IPS DF 6.9 (cell line): ENCODE measurements around the gene FES.

Source experiments
- DNase-seq: peaks from one replicate; pipeline ENCODE4 v3.0.0-alpha.2; 2013; ENCODE audit warnings: low read depth, low spot score
- H3K27ac ChIP-seq: one replicate; pipeline ENCODE4 v1.5.1; 2013; ENCODE audit warnings: low read length, control low read depth
- H3K27me3 ChIP-seq: 2 replicates; pipeline ENCODE4 v1.6.1; 2013; ENCODE audit warnings: mild to moderate bottlenecking, low read length; ENCODE audit not compliant: control insufficient read depth, insufficient read depth
- H3K36me3 ChIP-seq: 2 replicates; pipeline ENCODE4 v1.6.1; 2013; ENCODE audit warnings: low read length; ENCODE audit not compliant: control insufficient read depth, insufficient read depth
- H3K4me1 ChIP-seq: 2 replicates; pipeline ENCODE4 v1.6.1; 2013; ENCODE audit warnings: low read length; ENCODE audit not compliant: control insufficient read depth, insufficient read depth
- H3K4me3 ChIP-seq: 2 replicates; pipeline ENCODE4 v1.5.1; 2013; ENCODE audit warnings: mild to moderate bottlenecking, low read length
- H3K9me3 ChIP-seq: 2 replicates; pipeline ENCODE4 v1.6.1; 2013; ENCODE audit warnings: low read length, inconsistent platforms; ENCODE audit not compliant: control insufficient read depth, insufficient read depth
- WGBS: extraction: QIAGEN DNeasy Blood & Tissue Kit; methylation state at CpG from one replicate; pipeline ENCODE4 v1.1.7; 2013; ENCODE audit warnings: mixed read lengths, missing lambda C conversion rate; ENCODE audit not compliant: insufficient read length, insufficient coverage; 5-methylcytosine and 5-hydroxymethylcytosine counted together

FES gene

DNA sequence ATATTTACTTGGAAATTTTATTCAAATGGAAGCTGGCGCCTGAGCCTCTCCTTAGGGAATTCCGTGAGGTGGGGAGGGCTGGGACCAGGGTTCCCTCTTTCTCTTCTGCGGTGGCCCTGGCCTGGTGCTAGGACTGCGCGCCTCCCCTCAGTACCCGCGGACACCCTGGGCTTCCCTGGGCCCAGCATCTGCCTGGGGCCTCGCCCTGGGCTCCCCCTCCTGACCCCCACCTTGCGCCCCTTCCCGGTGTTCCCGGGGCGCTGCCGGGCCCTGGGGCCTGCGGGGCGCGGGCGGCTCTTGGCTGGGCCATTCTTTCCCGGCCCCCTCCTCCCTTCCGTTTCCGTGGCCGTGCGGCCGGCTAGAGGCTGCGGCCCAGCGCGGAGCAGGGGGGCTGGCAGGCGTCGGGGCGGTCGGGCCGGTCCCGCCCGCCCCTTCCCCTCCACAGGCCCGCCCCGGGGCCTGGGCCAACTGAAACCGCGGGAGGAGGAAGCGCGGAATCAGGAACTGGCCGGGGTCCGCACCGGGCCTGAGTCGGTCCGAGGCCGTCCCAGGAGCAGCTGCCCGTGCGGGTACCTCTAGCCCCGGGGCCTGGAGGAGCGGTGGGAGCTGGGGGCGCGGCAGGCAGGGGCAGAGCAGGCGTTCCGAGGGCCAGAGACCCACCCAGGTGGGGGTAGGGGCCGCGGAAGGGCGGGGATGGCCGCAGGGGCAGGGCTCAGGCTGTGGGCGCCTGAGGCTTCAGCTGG lies at the start of gene FES:
Gene FES (plus strand): TSS at position 529 of the 743 bp plus-strand sequence. CDS start 542 bp downstream, outside the sequence.
- Histone ChIP-seq H3K9me3 (no peaks in the 10 kb centered on the region), H3K4me1 (peaks cover 2% of the 10 kb centered on the region; the same call in 1 of the 2 replicates), H3K36me3 (peaks cover 16% of the 10 kb centered on the region), H3K4me3 (peak within 1 kb of the TSS; percentile 34; the same call in 1 of the 2 replicates), H3K27me3 (no peaks in the 10 kb centered on the region), H3K27ac (no peak within 1 kb of the TSS)
- DNase-seq: no peak
- no CpG with 5 or more reads among the region's 58 CpGs for WGBS

GRCh38 chr15:90834626-90835025 lies 49.7 kb upstream of the FES start:
- no CpG with 5 or more reads among the region's 5 CpGs for WGBS
- Histone ChIP-seq H3K4me3 (no peak overlapping the region), H3K9me3 (no peaks in the 10 kb centered on the region), H3K36me3 (no peaks in the 10 kb centered on the region), H3K27ac (no peak overlapping the region), H3K27me3 (no peaks in the 10 kb centered on the region), H3K4me1 (peaks cover 5% of the 10 kb centered on the region; the same call in 1 of the 2 replicates)
- no peak for DNase-seq

GRCh38 chr15:90836296-90836871 lies 47.9 kb upstream of the FES start:
- no CpG with 5 or more reads among the region's 7 CpGs for WGBS
- DNase-seq: no peak
- H3K27ac ChIP-seq: no peak overlapping the region
- peaks cover 10% of the 10 kb centered on the region for H3K4me1 ChIP-seq
- no peaks in the 10 kb centered on the region for H3K27me3 ChIP-seq
- no peaks in the 10 kb centered on the region for H3K9me3 ChIP-seq
- H3K36me3 ChIP-seq: no peaks in the 10 kb centered on the region
- H3K4me3 ChIP-seq: no peak overlapping the region

GRCh38 chr15:90837094-90837493 lies 47.2 kb upstream of the FES start:
- no peak for DNase-seq
- Histone ChIP-seq H3K4me1 (peaks cover 10% of the 10 kb centered on the region), H3K27me3 (no peaks in the 10 kb centered on the region), H3K27ac (no peak overlapping the region), H3K9me3 (no peaks in the 10 kb centered on the region), H3K4me3 (no peak overlapping the region), H3K36me3 (no peaks in the 10 kb centered on the region)
- no CpG with 5 or more reads among the region's 11 CpGs for WGBS

DNA sequence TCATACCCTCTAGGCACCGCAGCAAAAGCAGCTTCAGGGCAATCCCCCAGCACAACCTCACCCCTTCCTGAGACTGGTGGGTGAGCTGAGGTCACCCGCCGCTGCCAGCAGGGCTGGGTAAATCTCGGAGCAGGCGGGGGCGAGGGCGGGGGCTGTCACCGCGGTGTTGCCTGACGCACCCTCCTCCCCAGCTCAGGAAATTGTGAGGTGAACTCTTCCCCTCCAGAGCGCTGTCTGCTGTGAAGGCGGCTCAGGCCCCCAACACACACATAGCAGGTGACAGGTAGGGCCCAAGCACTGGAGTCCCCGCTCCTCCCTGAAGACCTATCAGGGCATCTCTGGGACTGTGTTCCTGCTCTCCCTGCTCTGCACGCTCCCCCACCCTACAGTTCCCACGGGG lies 46.2 kb upstream of the FES start:
- Histone ChIP-seq H3K36me3 (no peaks in the 10 kb centered on the region), H3K27ac (no peak overlapping the region), H3K9me3 (no peaks in the 10 kb centered on the region), H3K4me3 (no peak overlapping the region), H3K4me1 (peaks cover 10% of the 10 kb centered on the region), H3K27me3 (no peaks in the 10 kb centered on the region)
- no CpG with 5 or more reads among the region's 15 CpGs for WGBS
- DNase-seq: no peak

GRCh38 chr15:90838544-90838943 lies 45.8 kb upstream of the FES start:
- Histone ChIP-seq H3K9me3 (no peaks in the 10 kb centered on the region), H3K4me1 (peaks cover 10% of the 10 kb centered on the region), H3K27ac (no peak overlapping the region), H3K27me3 (no peaks in the 10 kb centered on the region), H3K36me3 (no peaks in the 10 kb centered on the region), H3K4me3 (no peak overlapping the region)
- WGBS: no CpG with 5 or more reads among the region's 15 CpGs
- DNase-seq: no peak

DNA sequence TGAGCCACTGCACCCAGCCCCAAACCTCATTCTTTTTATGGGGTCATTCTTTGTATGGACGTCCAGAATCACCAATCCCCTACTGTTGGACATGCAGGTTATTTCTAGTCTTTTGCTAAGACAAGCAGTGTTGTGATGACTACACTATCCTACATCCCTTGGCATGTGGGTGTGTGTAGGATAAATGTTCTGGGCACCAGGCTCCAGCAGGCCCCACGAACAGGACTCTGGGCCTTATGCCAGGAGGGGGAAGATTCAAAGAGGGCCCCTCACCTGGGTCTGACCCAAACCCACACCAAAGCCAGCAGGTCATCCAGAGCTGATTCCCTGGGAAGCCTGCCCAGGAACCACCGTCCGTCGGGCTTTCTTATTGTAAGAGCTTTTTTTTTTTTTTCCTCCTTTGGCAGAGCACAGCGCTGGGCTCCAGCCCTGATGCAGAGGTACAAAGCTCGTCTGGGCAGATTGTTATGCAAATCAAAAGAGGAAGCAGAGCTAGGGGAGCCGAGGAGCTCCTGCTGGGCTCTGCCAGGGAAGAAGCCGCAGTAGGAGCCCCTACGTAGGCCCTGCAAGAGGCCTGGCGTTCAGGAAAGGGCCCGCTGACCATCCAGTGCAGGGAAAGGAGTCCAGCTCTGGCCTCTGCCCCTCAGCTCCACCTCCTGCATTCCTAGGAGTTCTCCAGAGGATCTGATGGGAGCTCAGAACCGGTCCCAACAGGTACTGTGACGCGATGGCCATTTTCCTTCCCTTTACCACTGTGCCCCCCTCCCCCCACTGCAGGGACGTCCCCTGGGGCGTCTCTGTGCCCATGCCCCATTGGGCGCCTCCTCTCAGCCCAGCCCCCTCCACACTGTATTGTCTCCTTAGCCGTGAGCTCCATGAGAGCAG lies 44.9 kb upstream of the FES start:
- peak; percentile 67 for DNase-seq
- H3K4me1 ChIP-seq: peaks cover 10% of the 10 kb centered on the region
- no peak overlapping the region for H3K27ac ChIP-seq
- H3K4me3 ChIP-seq: no peak overlapping the region
- no CpG with 5 or more reads among the region's 19 CpGs for WGBS
- H3K9me3 ChIP-seq: no peaks in the 10 kb centered on the region
- H3K36me3 ChIP-seq: no peaks in the 10 kb centered on the region
- no peaks in the 10 kb centered on the region for H3K27me3 ChIP-seq

DNA sequence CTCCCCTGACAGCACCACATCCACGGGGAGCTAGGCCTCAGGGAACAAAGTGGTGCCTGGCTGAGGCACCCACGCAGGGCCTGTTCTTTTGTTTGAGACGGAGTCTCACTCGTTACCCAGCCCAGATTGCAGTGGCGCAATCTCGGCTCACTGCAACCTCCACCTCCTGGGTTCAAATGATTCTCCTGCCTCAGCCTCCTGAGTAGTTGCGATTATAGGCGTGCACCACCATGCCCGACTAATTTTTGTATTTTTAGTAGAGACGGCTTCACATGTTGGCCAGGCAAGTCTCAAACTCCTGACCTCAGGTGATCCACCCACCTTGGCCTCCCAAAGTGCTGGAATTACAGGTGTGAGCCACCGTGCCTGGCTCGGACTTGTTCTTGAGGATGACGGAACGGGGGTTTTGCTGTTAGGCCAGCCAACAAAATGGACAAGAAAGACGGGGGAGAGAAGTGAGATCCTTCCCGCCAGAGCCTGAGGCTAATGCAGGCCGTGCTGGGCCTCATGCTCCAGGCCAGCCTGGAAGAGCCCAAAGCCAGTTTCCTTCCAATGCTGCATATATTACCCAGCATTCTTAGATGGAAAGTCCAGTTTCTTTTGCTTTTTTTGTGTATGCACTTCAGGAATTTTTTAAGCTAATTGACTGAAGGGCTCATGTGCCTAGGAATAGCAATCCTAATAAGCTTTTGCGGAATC lies 44.0 kb upstream of the FES start:
- DNase-seq: no peak
- no peak overlapping the region for H3K4me3 ChIP-seq
- H3K9me3 ChIP-seq: no peaks in the 10 kb centered on the region
- WGBS: no CpG with 5 or more reads among the region's 18 CpGs
- peaks cover 10% of the 10 kb centered on the region for H3K4me1 ChIP-seq
- no peaks in the 10 kb centered on the region for H3K27me3 ChIP-seq
- H3K36me3 ChIP-seq: no peaks in the 10 kb centered on the region
- H3K27ac ChIP-seq: no peak overlapping the region

DNA sequence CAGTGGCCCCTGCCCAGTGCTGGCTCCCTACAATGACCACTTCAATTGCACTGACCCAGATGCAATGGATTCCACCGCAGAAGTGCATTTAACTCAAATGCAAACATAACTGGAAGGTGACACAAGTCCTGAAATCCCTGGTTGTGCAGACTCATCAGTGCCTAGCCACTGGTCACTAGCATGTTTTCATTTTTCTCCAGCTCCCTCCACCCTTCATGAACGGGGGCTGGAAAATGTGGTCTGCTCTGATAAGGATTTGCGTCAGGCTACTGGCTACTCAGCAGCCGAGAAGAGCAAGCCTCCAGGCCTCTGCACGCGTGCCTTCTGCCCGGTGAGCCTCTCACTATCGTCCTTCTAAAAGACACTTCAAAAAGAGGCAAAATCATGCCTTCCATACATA lies 43.4 kb upstream of the FES start:
- Histone ChIP-seq H3K4me1 (peaks cover 10% of the 10 kb centered on the region), H3K4me3 (no peak overlapping the region), H3K27ac (no peak overlapping the region), H3K9me3 (no peaks in the 10 kb centered on the region), H3K36me3 (no peaks in the 10 kb centered on the region), H3K27me3 (no peaks in the 10 kb centered on the region)
- no CpG with 5 or more reads among the region's 8 CpGs for WGBS
- no peak for DNase-seq

GRCh38 chr15:90844696-90845095 lies 39.6 kb upstream of the FES start:
- no peaks in the 10 kb centered on the region for H3K27me3 ChIP-seq
- H3K4me1 ChIP-seq: peaks cover 5% of the 10 kb centered on the region
- no peak overlapping the region for H3K4me3 ChIP-seq
- no peaks in the 10 kb centered on the region for H3K9me3 ChIP-seq
- no peak overlapping the region for H3K27ac ChIP-seq
- no CpG with 5 or more reads among the region's 5 CpGs for WGBS
- no peak for DNase-seq
- H3K36me3 ChIP-seq: no peaks in the 10 kb centered on the region
